NCI-H146 treated with DMSO at 0.1 percent for 48 hours (cell line): Measurements from ENCODE around the gene MICAL3.

Experiments
- DNase-seq: peaks from one replicate; lab custom pipeline; 2025; ENCODE audit not compliant: unreplicated experiment; lab: John Stamatoyannopoulos, UW

The MICAL3 gene

DNA sequence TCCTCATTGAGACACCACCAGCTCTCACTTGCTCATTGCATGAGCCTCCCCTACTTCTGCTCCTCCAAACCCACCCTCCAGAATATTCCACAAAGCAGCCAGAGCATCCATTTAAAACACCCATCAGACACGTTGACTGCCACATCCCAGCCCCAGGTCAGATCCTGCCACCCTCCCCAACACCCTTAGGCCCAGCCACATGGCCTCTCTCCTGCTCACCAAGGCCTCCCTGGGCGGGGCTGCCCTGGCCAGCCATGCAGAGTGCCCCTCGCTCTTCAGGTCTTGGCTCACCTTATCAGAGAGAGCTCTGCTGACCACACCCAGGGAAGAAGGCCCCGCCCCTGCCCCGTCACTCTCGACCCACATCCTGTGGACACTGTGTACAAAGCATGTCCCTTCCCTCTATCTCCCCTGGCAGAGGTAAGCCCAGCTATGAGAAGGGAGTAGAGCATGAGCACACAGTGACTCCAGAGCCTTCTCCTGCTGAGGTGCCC lies 106.8 kb downstream of the MICAL3 start:
- no peak for DNase-seq

DNA sequence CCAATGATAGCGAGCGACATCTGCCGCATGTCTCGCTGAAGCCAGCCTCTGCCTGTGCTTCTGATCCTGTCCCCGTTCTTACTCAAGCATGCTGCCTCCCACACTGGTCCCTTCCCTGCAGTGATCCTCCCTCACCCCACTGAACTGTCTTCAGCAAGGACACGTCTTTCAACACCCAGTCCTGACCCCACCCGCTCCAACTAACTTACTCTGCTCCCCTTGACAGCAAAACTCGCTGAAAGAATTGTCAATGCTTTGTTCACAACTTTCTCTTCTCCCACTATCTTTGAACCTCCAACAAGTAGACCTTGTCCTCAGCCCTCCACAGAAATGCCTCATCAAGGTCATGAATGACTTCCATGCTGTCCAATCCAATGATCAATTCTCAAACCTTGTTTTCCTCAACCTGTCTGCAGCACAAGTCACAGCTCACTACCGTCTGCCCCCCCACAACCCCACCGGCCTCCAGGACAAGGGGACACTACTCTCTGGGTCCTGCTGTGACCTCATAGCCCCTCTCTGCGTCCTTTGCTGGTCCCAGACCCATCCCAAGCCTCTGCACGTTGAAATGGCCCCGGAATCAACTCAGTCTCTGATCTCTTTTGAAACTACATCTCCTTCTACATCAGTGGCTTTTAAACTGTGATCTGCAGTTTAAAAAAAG lies 108.0 kb downstream of the MICAL3 start:
- DNase-seq, result no peak

DNA sequence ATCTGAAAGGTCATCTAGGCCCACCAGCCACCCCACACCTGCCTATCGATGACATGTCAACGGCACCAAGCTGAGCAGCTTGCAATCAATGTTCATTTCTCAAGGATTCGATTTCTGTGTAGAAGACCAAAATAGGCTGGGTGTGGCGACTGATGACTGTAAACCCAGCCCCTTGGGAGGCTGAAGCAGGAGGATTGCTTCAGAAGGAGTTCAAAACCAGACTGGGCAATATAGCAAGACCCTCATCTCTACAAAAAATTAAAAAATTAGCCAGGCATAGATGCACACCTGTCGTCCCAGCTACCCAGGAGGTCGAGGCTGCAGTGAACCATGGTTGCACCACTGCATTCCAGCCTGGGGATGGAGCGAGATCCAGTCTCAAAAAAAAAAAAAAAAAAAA lies 108.7 kb downstream of the MICAL3 start:
- no peak for DNase-seq

DNA sequence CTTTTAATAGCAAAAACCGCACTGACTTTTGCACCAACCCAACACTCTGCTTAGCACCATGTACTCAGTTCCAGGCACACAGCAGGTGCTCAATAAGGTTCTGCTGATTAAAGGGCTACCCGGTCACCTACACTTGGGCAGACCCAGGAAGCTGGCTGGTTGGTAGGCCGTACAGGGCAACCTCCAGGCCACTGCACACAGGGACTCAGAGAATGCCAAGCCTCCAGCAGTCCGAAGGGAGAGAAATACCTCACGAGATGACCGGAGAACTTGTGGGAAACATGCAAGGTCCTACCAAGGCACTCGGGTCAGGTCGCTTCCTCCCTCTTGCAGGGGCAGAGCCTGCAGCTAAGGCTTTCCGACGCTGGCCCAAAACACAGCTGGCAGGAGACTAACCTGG lies 109.2 kb downstream of the MICAL3 start:
- DNase-seq, result no peak

DNA sequence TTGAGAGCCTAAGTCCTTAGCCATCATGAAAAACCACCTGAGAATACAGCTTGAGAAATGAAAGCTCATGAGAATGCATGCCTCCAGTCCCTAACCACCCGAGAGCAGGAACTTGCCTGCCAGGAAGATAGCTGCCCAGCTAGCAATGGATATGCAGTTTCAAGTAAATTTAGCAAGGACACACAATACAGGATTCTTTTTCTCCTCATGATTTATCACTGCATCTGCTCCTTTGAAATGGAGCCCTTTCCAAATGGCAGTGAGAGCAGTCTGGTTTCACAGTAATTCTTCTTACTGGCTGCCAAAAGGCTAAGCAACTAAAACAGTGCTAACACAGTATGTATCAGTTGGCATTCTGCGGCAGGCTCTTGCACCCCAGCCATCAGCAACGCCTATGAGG lies 109.9 kb downstream of the MICAL3 start:
- no peak for DNase-seq

DNA sequence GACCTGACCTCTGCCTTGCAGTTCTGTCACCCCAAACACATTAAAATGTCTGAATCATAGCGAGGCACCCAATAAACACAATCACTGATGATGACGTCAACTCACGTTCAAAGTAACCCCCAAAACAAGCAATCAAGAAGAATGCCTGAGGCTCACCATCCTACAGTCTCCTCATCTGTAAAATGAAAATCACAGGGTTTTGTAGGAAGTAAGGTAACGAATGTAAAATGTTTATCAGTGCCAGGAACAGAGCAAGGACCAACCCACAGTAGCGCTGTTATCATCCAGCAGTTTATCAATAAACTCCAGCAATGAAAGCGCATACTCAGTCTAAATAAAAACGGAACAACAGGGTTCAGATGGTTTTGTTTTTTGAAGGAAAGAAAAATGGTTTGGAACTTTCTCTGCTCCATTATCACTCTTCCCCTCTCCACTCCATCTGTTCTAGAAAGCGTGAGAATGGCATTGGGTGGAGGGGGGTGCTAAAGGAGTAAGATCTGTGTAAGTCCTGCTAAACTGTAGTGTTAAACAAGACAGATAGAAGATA lies 110.5 kb downstream of the MICAL3 start:
- no peak for DNase-seq

DNA sequence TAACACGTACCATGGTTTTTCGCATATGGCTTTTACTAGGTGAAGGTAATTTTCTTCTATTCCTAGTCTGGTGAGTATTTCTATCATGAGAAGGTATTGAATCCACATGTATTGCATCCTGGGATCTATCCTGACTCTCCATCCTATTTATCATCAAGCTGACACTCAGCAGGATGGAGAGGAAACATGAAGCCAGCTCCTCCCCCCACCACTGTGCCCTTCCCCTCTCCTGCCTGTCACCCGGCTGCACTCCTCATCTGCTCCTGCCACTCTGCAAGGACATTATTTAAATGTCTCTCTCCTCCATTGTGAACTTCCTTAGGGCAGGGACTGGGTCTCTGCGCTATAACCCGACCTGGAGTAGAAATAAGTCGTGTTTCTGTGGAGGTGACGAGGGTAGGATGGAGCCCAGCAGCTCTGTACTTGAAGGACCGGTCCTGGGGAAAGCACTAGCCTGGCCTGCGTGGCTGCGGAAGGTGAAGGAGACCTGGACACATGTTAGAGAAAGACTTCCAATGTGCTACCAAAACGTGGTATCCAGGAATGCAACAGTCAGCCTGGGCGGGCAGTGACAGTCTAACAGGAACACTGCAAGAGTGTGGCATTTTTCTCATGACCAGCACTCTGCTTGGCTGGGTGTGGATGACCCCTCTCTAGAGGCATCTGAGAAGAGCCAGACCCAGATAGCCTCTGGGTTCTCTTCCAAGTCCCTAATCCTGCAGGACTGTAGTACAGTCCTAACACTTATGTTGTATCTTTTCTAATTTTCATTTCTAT lies 111.2 kb downstream of the MICAL3 start:
- DNase-seq, result no peak

DNA sequence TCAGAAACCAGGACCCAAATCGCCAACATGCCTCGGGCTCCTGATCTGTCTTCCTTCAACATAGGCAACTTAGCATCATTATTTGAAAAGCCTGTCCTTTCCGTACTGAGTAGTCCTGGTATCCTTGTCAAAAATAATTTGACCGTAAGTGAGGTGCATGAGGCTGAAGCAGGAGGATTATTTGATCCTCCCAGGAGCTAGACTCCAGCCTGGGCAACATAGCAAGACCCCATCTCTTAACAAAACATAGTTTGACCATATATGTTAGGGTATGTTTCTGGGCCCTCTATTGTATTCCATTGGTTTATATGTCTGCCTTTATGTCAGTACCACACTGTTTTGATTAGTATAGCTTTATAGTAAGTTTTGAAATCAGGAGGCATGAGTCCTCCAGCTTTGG lies 112.5 kb downstream of the MICAL3 start:
- DNase-seq, result no peak

DNA sequence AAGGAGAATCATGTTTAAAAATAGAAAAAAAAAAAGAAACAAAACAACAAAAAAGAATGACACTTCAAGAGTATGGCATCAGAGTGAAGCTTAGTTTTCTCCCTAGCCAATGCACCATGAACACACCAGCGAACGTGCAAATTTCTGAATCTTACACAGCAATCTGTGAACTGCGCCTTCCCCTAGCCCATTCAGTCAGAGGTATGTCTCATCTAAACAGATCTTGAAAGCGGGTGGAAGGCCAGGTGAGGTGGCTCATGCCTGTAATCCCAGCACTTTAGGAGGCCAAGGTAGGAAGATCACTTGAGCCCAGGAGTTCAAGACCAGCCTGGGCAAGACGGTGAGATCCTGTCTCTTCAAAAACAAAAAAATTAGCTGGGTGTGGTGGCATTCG lies 113.1 kb downstream of the MICAL3 start:
- DNase-seq, result no peak

DNA sequence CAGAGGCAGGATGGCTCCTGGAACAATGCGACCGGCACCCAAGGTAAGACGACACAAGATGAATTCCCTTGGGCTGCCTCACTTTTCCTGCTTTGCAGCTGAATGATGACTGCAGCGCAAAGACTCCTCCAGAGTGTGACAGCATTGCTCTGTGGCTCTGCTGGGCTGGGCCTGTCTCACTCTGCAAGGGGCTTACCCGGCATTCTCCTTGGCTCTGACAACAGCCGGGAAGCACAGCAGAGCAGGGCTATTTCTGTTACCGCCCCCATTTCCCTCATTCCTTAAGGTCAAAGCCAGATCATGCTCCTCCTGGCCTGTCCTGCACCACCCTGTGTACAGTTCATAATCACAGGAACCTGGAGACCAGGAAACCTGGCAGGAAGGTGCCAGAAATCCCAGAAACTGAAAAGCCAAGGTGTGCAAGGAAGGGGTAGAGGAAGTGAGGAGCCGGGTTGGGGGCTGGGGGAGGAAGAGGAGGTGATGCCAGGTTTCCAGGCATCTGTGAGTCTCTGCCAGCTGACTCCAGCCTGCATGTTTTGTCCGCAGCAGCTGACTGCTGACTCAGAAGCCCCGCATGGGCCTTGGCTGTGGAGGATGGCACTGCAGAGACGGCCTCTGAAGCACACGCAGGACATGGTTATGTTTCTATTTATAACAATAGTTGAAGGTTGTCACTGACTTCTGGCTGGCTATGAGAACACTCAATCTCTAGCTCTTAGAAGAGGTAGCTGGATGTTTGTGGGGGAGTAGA lies 113.6 kb downstream of the MICAL3 start:
- DNase-seq, result no peak

DNA sequence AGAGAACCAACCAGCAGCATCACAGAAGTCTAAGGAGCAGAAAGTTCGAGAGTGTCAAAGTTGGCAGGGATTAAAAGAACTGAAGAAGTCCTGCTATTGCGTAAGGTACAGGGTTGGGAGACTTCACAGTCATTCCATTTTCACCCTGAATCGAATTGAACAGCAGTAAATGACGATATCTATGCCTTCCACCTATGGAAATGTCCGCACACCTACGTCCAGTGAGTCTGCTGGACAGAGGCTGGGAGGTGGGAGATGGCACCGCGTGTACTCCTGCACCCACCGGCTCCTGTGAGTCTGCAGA lies 116.7 kb downstream of the MICAL3 start:
- no peak for DNase-seq

DNA sequence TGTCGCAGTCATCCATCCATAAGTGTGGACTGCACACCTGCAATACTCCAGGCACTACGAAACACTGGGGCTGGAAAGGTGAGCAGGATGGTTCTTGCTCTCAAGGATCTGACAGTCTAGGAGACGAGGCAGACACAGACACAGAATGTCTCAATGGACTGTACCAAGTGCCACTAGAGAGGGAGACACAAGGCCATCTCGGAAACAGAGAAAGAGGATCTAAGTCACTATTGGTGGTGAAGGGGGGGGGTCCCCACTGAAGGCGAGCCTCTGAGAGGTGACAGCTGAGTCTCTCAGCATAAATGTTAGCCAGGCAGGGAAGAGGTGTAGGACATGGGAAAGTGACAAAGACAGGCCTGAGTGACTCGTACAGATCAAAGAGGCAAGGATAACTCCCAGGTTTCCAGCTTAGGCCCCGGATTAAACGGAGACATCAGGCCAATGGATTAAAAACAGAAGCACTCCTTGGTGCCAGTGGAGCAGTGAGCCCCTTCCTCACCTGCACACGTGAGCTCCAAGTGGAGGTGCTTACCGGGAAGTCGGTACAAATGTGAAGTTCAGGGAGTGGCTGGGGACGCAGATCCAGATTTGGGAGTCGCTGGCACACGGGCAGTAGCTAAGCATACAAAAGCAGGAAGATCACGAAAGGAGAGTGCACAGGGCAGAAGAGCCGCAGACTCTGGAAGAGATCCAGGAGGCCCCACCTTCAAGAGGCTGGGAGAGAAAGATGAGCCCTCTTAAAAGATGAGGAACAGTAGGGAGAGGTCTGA lies 117.2 kb downstream of the MICAL3 start:
- no peak for DNase-seq

DNA sequence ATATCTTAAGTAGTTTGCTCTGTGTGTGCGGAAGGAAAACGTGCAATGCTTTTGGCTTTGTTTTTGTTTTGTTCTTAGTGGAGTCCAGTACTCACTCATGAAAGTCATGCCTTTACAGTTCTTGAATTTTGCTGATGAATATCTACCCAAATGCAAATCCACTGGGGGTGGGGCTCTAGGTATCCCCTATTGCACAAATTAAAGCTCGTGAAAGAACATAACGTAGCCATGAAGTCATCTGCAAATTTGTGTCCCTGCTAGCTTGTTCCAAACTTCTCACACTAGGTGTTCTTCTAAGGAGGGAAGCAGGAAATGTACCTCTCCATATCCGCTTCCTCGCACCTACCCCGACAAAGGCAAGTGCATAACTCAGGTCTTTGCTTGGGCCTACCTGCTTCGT lies 118.9 kb downstream of the MICAL3 start:
- no peak for DNase-seq

DNA sequence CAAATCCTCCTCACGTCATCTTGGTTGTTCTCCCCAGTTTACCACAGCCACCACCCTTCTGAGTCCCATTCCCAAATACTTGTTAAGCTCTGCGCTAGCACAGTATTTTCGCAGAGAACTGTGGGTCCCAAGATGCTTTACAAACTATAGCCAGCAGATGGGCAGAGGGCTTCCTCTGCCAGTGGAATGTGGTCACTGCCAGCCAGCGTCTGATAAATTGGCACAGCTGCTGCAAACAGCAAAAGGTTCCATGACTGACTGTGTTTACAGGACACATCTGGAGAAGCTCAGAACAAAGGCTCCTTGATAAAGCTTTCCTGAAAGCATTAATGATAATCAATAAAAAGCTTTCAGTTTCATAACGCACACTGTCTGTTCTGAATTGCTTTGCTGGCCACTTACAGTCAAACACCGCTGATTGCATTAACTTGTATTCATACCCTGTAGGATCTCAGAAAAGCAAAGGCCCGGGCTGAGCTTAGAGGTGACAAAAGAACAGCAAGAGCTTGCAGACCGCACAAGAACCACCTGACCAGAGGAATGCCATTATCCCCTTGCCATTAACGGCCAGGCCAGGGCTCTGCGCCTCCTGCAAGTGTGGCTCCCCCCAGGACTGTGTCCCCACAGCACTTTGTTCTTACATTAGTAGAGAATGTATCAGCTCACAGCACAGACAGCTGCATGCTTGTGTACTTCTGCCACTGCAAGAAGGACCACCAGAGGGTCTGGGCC lies 120.6 kb downstream of the MICAL3 start:
- peak; percentile 35 for DNase-seq

DNA sequence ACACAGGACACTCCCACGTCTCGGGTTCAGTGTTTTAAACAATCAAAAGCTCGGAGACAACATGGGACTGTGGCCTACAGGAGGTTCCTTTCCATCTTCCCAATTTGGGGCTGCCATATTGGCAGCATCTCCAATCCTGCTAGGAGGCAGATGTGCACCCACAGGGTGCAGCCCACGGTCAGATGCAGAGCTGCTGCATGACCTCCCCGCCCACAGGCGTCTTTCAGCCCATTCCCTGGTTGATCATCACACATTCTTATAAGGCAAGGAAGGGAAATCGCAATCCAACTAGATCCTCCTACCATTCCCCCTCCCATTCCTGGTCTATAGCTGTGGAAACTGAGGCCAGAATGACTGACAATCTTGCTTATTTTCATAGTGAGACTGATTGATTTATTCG lies 121.4 kb downstream of the MICAL3 start:
- DNase-seq, result no peak

DNA sequence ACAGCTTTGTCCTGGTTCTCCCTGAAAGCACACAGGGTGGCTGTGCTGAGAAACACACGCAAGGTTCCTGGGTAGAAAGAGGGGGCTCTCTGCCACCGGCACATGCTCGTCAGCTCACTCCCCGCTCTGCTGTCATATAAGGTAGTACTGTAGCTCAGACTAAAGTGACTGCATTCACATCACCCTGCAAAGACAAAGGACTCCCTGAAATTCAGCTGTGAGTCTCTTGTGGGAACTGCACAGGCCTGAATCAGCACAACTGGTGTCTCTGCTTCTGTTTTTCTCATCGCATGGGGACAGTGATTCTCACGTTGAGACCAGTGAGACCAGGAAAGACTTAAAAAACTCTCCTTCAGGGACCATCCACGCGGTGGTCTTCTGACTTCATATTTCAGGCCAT lies 126.0 kb downstream of the MICAL3 start:
- DNase-seq, result no peak

DNA sequence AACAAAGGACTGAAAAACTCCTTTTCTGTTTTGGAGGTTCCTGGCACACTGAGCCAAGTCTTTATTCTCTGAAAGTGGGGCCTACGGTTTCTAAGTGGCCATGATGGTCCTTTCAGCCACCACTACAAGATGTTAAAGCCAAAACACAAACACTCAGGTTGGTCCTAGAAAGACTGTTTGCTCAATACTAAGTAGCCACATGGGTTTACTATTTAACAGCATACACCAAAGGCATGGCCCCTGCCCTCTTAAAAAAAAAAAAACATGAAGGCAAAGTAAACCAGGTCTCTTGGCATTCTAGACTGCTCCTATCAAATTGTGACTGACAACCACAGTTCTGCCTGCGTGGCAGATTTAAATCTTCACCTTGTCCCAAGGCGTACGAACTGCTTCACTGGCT lies 126.5 kb downstream of the MICAL3 start:
- no peak for DNase-seq

DNA sequence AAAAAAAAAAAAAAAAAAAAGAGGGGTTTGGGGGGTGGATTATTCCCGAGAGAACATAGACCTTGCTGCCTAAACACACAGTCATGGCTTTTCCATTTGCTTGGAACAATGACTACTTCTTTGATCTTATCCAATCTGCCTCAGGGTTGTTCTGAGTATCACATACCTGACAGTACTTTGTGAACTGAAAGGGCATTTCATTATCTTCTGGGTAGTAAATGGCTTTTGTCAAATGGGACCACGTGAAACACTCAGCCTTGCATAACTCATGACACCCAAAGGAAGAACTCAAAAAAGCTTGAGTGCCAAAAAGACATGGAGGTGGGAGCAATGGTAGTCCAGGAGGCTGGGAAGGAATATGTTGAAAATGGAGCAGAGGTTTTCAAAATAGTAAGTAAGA lies 126.9 kb downstream of the MICAL3 start:
- DNase-seq, result no peak

DNA sequence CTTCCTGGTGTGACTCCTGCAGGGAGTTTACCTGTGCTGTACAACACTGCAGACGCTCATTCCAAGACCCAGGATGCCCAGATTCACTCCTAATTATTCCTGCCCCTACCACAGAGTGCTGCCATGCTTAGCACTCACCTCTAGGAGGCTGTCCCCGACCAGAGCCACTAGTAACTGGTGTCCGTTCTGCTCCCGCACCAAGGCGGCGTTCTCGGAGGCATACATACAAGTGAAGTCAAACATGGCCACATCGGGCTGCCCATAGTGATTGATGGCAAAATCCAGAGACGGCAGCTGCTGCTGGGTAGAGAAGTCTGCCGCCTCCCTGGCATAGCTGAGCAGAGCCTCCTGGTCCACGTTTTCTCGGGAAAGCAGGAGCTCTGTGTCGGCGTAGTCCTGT lies 127.8 kb downstream of the MICAL3 start:
- DNase-seq, result no peak

DNA sequence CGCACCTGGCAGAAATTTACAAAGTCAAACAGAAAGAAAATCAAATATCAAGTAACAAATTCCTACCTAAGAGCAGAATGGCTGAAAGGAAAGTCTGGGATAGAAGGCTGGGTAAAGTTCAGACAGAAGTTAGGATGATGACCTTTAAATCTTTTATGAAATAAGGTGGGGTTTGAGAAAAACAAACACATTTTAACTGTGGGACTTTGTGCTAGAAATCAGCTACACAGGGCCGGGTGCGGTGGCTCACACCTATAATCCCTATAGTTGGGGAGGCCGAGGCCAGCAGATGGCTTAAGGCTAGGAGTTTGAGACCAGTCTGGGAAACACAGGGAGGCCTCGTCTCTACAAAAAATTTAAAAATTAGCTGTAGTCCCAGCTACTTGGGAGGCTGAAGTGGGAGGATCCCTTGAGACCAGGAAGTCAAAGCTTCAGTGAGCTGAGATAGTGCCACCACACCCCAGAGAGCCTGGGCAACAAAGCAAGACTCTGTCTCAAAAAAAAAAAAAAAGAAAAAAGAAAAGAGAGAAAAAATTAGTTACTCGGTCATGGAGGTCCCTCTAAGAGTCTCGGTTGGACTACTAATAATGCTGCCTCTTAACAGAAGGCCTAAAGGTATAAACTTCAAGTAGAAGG lies 130.3 kb downstream of the MICAL3 start:
- no peak for DNase-seq
